GM19395 (cell line): Measurements from ENCODE around the gene FGGY.
"Not testable (repeated sequence)": the region's sequence is repeated elsewhere in the genome, so short reads cannot be mapped to it uniquely, and the experiment has no call there.

Experiments used
- ATAC-seq: cut with Tn5 transposase; IDR thresholded peaks from one replicate; pipeline ENCODE4 v1.9.1; 2021; ENCODE audit warnings: mild to moderate bottlenecking, moderate library complexity; ENCODE audit not compliant: unreplicated experiment

FGGY gene, protein sequence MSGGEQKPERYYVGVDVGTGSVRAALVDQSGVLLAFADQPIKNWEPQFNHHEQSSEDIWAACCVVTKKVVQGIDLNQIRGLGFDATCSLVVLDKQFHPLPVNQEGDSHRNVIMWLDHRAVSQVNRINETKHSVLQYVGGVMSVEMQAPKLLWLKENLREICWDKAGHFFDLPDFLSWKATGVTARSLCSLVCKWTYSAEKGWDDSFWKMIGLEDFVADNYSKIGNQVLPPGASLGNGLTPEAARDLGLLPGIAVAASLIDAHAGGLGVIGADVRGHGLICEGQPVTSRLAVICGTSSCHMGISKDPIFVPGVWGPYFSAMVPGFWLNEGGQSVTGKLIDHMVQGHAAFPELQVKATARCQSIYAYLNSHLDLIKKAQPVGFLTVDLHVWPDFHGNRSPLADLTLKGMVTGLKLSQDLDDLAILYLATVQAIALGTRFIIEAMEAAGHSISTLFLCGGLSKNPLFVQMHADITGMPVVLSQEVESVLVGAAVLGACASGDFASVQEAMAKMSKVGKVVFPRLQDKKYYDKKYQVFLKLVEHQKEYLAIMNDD

DNA sequence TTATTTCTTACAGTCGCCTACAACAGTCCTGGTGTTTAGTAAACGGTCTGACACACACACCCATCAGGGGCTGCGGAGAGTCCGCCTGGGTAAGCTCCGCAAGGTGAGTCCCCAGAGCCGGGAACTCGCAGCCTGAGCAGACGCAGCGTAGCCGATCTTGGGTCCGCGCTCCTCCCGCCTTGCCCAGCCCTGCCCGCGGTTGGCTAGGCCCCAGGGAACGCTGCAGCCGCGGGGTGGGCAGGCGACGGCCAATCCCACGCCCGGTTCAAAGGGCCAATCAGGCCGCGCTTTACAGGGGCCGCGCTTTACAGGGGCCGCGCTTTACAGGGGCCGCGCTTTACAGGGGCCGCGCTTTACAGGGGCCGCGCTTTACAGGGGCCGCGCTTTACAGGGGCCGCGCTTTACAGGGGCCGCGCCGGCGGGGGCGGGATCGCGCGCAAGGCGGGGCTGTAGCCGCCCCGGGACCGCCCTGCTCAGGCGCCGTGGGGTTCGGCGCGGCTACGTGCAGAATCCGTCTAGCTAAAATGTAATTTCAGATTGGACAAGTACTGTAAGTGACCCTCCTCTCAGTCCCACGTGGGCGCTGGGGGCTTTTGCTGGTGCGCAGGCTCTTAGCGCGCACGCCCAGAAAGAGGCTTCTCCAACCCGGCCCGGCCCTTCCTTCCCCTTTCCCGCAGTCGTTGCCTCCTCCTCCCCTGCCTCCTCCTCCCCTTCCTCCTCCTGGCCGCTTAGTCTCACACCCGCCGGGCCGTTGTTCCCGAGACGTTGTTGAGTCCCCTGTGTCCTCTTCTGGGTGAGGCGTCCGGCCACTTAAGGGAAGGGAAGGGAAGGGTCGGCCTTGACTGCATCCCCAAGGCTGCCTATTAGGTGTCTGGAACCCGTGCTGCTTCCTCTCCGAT lies at the start of gene FGGY:
Gene FGGY (plus strand): TSS at position 737 of the 899 bp plus-strand sequence. CDS start 24,456 bp downstream, outside the sequence.
- peak; percentile 94 for ATAC-seq

DNA sequence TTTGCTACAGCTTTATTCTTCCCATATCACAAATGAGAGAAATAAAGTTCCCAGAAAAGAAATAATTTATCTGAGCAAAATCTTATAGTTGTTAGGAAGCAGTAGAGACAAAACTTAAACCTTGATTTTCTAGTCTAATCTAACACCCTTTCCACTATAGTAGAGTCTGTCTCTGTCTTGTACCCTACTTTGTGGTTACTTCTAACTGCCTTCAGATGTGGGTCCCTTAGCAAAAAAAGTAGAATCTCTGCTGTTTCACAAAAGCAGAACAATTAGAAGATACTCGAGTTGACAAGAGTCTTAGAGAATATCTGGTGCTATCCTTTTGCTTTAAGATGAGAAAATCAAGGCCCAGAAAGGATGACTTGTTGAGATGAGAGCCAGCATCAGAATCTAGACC lies 48.1 kb upstream of the FGGY start:
- no peak for ATAC-seq

DNA sequence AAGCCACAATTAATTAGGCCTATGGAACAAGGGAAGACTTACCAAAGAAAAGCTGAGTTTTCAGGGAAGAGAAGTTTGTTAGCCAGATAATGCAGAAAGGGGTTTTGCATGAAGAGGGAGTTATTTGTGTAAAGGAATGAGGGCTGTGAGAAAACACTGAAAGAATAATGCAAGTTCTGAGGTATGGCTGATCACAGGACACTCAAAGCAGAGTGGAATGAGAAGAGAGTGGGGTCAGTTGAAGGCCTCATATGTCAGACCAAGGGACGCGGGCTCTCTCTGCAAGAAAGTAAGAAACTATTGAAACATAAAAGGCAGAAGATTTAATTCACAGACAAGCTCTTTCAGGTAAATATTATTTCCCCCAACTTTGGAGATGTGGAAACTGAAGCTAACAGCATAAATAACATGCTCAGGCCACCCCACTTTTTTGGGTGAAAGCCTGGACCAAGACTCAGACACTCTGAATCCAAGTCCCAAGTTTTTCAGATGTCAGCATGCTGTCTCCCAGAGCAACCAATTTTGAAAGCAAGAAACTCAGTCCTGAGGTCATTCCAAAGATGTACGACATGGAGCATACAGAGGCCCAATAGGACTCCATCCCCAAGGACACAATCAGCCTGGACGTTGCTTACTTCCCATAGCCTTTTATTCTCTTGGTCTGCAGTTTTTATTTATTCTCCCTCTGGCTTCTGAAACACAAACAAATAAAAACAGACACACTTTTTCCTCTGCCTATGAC lies 47.3 kb upstream of the FGGY start:
- ATAC-seq, result no peak

DNA sequence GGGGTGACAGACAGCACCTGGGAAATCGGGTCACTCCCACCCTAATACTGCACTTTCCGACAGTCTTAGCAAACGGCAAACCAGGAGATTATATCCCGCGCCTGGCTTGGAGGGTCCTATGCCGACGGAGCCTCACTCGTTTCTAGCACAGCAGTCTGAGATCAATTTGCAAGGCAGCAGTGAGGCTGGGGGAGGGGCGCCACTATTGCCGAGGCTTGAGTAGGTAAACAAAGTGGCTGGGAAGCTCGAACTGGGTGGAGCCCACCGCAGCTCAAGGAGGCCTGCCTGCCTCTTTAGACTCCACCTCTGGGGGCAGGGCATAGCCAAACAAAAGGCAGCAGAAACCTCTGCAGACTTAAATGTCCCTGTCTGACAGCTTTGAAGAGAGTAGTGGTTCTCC lies 45.8 kb upstream of the FGGY start:
- not testable (repeated sequence) for ATAC-seq

DNA sequence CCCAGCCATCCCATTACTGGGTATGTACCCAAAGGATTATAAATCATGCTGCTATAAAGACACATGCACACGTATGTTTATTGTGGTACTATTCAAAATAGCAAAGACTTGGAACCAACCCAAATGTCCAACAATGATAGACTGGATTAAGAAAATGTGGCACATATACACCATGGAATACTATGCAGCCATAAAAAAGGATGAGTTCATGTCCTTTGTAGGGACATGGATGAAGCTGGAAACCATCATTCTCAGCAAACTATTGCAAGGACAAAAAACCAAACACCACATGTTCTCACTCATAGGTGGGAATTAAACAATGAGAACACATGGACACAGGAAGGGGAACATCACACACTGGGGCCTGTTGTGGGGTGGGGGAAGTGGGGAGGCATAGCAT lies 40.5 kb upstream of the FGGY start:
- not testable (repeated sequence) for ATAC-seq

DNA sequence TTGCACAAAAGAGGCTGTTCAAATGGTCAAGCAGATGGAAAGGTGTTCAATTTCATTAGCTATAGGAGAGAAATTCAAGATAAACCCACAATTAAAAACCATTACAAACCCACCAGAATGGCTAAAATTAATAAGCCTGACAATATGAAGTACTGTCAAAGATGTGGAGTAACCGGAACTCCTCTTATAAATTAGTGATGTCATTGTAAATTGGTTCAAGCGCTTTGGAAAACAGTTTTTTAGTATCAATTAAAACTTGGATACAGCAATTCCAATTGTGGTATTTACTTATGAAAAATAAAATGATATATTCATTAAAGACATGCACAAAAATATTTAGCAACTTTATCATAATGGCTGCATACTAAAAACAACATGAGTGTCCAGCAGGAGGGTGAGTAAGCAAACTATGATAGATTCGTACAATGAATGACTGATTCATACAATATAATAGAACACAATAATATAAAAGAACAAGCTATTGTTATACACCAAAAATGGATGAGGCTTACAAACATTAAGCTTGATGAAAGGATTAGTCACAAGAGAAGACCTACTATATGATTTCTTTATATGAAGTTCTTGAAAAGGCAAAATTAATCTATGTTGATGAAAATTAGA lies 38.4 kb upstream of the FGGY start:
- ATAC-seq, result no peak

DNA sequence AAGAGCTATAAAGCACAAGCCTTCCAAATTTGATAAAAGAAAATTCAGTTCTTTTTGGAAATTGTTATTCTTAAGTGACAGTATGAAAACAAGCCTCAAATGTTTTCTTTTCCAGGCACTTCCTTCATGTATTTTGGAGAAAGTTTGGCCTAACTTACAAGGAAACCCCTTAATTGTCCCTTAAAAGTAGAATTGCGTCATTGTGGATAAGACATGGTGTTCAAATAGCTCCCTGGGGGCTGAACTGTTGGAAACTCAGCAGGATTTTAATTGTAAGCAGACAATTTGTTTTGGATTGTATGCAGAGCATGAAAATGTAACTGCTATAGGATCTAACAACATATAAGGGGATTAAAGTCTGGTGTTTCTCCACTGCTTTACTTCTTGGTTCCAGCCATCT lies 35.4 kb upstream of the FGGY start:
- no peak for ATAC-seq

DNA sequence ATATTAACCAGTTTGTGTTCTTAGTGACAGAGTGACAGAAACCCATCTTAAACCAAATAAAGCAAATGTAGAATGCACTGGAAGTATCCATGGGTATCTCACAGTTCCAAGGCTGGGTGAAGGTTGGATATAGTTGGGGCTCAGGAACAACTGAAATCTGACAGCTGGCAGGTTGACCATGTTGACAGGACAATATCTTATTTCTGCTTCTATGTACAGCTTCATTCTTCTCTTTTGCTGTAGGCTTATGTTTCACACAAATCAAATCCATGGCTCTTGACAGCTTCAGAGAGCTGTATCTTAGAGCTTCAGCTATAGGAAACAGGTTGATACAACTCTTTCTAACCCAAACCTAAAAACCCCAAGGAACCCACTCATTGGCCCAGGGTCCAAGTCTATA lies 34.3 kb upstream of the FGGY start:
- ATAC-seq, result no peak

DNA sequence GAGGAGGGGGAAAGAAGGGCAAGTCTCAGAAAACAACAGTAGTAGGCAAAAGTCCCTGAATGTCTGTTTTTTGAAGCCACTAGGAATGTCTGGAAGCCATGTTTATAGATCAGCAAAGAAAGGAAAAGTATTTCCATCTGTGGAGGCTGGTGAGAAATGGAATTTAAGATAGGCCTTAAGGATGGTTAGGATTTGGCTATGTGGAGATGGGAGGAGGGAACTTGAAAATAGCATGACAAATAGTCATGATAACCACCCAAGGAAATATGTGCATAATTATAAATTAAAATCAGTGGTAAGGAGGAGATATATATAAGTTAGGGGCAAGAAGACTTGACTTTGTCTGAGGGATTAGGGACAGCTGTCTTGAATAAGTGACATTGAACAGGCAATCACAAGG lies 33.8 kb upstream of the FGGY start:
- no peak for ATAC-seq

DNA sequence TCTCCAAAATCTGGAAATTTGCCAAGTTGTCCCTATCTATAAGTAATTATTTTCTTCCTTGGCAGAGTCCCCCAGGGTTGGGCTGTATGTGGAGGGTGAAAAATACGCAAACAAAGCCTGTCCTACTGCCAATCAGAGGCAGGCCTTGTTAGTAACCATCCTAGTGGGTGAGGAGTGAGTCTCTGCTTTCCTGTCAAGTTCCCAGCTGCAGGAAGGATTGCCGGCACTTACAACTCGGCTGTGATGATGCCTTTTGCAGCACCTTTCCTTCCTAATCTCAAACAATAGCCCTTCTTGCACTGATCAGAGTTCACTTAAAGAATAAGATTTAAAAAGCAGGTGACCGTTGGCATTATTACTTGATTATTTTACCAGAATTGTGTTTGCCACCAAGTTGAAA lies 31.3 kb upstream of the FGGY start:
- no peak for ATAC-seq

DNA sequence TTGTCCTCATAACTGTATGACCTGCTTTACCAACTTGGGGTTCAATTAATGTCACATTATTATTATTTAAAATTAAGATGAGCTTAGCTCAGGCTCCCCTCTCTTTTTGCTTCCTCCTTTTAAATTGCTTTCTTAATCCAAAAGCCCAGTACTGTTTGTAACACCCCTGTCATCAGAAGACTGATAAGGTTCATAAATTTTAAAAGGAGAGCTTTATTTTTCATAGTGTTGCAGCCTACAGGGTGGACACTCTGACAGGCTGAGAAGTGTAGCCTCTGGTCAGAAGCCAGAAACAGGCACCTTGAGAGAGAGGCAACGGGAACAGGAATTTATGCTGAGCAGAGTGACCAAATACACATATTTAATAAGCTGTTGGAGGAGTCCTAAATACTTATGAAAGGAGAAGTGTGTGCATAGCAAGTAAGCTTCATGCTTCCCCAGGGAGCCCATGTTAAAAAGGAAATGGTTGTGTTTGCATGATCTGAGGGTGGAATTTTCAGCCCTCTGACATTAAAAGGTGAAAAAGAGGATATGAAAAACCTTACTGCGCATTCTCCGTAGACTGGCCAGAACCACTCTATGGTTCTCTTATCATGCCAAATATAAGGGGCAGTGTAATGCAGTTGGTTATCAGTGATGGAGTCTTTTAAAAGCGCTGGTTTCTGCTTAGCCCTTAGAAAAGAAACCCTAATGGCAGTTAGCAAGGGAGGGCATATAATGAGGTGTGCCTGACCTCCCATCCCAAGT lies 30.5 kb upstream of the FGGY start:
- peak; percentile 86 for ATAC-seq

DNA sequence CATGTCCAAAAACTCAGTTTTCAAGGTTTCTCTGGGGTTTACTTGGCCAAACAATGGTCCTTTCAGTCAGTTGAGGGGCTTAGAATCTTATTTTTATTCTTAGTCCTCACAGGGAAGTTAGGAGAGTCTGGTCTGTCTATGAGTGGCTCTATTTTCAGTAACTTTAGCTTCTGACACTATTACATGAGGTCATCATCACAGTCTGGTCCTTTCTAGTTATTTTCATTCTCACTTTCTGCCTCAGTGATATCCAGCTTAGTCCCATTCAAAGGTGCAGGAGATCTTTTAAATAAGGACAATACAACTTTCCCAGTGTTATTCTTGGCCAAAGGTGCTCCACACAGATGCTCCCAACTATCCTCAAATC lies 30.0 kb upstream of the FGGY start:
- peak; percentile 73 for ATAC-seq

DNA sequence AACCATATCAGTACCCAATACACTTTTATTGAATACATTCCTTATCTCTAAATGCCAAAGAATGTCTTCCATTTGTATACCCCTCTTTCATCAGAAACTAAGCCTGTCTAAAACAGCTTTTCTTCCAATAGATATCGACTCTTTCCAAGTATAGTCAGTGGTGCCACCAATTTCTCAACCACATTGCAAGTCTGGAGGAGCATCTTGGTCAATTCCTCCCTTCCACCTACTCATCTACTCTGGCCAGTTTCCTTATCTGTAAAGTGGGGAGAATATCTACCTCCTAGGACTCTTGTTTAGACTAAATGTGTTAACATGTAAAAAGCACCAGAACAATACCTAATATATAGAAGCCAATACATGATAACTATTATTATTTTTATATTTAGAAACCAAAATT lies 28.5 kb upstream of the FGGY start:
- ATAC-seq, result no peak

DNA sequence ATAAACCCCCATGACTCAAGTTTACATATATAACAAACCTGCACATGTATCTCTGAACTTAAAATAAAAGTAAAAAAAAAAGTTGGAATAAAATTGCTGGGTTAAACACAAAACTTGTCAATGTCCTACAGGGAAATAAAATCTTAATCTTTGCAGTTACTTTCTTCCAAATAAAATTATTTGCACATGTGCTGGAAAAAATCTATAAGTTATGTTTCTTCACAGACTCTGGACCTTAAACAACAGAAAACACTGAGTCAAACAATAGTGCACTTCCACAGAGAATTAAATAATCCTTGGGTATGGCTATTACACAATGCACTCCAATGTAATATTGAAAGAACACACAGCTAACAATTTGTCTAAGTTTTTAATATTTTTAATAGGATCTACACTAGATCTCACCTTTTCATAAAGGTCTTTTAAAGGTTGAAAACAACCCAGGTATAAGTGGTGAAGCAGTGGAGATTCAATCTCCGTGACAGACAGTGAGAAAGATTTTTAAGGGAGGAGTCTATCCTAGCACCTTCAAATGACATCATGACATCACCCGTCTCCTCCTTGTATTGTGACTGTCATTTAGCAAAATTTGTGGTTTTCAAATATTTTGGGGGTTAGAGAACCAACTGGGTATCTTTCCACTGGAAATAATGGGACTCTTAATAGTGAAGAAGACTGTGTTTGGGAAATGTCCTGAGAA lies 25.2 kb upstream of the FGGY start:
- ATAC-seq, result no peak

DNA sequence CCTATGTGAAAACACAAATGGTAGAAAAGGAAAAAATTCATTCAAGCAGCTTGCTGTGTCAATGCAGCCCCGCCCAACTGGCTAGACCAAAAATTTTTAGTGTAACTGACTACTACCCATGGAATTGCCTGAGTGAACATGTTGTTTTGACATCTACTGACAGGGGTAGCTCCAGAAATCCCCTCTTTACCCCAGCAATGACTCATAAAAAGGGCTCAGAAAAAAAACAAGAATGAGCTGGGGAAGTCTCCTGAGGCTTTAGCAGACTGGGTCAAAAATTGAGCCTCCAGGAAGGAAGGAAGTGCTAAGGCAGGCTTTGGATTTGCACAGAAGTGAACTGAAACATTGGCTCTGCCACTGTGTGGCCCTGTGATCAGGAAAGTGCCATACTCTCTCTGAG lies 24.4 kb upstream of the FGGY start:
- peak; percentile 73 for ATAC-seq

DNA sequence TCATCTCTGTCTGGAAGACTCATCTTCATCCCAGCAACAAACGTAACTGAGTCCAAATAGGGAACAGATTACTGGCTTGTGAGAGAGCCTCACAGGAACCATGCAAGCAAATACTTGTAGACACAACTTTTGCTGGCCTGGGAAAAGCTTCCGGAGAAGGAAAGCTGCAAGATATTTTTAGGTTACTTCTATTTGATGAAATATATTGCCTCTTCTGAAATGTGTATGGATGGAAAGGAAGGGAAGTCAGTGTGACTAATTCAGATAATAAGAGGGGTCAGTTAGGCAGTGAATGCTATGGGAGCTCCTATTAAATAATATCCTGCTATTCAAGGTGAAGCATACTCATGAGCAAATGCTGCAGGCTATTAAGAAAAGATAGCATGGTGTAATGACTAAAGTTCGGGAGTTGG lies 20.4 kb upstream of the FGGY start:
- ATAC-seq, result no peak

DNA sequence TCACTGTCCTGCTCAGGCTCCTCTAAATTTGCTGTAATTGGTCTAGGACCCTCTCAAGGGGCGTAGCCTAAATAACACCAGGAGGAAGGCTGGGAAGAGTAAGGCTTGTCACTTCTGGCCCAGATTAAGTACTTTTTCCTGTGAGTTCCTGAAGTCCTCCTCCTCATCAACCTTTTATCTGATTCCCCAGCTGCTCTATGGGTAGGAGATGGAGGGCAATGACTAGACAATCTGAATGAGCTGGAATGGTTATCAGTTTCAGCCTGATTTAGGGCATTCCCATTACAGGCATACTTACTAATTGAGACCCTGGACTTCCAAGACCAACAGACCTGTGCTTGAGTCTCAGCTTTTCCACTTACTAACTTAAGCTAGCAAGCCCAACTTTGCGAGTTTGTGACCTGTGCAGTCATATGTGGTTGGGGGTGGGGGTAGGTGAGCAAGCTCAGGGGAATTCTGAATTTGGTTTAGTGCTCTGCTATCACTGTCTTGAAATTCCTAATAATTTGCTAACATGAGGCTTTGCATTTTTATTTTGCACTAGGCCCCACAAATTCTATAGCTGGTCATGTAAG lies 18.0 kb upstream of the FGGY start:
- no peak for ATAC-seq

DNA sequence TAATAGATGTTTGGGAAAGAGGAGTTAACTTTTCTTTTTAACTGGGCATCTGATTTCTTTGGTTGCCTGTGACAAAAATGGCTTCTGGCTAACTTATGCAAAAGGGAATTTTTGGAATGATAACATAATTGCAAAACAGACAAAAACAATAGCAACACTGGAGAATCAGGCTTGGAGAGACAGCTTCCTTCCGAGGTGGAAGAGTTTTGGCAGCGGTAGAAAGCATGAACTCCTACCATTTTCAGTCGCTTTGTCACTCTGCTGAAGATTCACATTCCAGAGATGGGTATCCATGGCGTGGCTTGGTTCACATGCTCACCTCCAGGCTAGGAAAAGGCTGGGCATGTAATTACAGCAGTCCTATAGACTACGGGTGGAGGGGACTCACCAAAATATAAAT lies 17.2 kb upstream of the FGGY start:
- no peak for ATAC-seq

DNA sequence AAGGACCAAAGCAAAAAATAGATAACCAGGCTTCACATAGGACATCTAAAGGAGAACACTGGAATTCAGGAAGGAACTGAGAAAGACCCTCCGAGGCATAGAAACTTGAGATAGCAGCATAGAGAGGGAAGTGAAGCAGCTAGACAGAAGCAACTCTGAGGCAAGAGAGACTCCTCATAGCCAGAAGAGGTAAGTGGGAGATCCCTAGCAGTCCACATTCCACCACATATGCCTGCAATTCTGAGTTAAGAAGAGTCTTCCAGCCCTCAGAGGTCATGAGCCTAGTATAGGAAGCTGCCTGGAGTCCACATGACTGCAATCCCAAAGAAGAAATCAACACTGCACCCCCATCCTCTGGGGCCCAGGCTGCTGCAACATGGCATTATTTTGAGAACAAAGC lies 13.9 kb upstream of the FGGY start:
- ATAC-seq, result no peak
